Measurements from ENCODE around the gene EAF1.
"Not testable (repeated sequence)": the region's sequence is repeated elsewhere in the genome, so short reads cannot be mapped to it uniquely, and the experiment has no call there.

Gene EAF1

GRCh38 chr3:15427182-15427880 lies at the start of gene EAF1, which contains the start of gene METTL6:
Gene EAF1 (plus strand): TSS chr3:15427598. CDS start chr3:15427780, 182 bp downstream.
Gene METTL6 (minus strand): TSS chr3:15427544. CDS start chr3:15426511, 1,033 bp downstream.
- Mint-ChIP-seq H3K4me1 (peaks cover 62% of the 10 kb centered on the region), H3K27me3 (no peaks in the 10 kb centered on the region), H3K4me3 (peak within 1 kb of the TSS; percentile 93 to 96), H3K9me3 (peaks cover 0 to 6% of the 10 kb centered on the region in 2 donors), H3K27ac (peak within 1 kb of the TSS; percentile 98 to 99)
- DNase-seq: peak; percentile 79 to 85
- ATAC-seq: peak; percentile 90

- peak; percentile 96 for ATAC-seq
- Mint-ChIP-seq H3K4me3 (no peak overlapping the region), H3K27me3 (peaks cover 6% of the 10 kb centered on the region), H3K9me3 (no peaks in the 10 kb centered on the region), H3K4me1 (peaks cover 21% of the 10 kb centered on the region), H3K27ac (peak overlapping the region; percentile 82 to 92)
- peak; percentile 86 to 93 for DNase-seq
Observed at GRCh38 chr3:15377961-15378791, 49.2 kb upstream of the EAF1 start.

- peaks cover 11% of the 10 kb centered on the region for H3K4me1 Mint-ChIP-seq
- ATAC-seq (no peak), DNase-seq (no peak)
- peaks cover 0 to 3% of the 10 kb centered on the region in 2 donors for H3K9me3 Mint-ChIP-seq
- no peak overlapping the region for H3K27ac Mint-ChIP-seq
- no peaks in the 10 kb centered on the region for H3K27me3 Mint-ChIP-seq
- no peak overlapping the region for H3K4me3 Mint-ChIP-seq
Observed at GRCh38 chr3:15380980-15381890, 46.2 kb upstream of the EAF1 start.

GRCh38 chr3:15382405-15382923 lies 44.9 kb upstream of the EAF1 start:
- DNase-seq (no peak), ATAC-seq (no peak)
- Mint-ChIP-seq H3K27ac (peak overlapping the region in 1 of 2 donors; percentile 75), H3K4me1 (peaks cover 11% of the 10 kb centered on the region), H3K9me3 (peaks cover 0 to 4% of the 10 kb centered on the region in 2 donors), H3K4me3 (no peak overlapping the region), H3K27me3 (no peaks in the 10 kb centered on the region)

GRCh38 chr3:15384510-15385237 lies 42.7 kb upstream of the EAF1 start:
- H3K27ac Mint-ChIP-seq: no peak overlapping the region
- no peaks in the 10 kb centered on the region for H3K4me1 Mint-ChIP-seq
- DNase-seq (no peak), ATAC-seq (no peak)
- H3K27me3 Mint-ChIP-seq: no peaks in the 10 kb centered on the region
- H3K4me3 Mint-ChIP-seq: no peak overlapping the region
- peaks cover 0 to 4% of the 10 kb centered on the region in 2 donors for H3K9me3 Mint-ChIP-seq

- not testable (repeated sequence) for DNase-seq, ATAC-seq
Observed at GRCh38 chr3:15385238-15385695, 42.1 kb upstream of the EAF1 start.

GRCh38 chr3:15385901-15386653 lies 41.3 kb upstream of the EAF1 start:
- ATAC-seq (no peak), DNase-seq (no peak)
- H3K4me1 Mint-ChIP-seq: no peaks in the 10 kb centered on the region
- H3K27me3 Mint-ChIP-seq: no peaks in the 10 kb centered on the region
- H3K4me3 Mint-ChIP-seq: no peak overlapping the region
- H3K27ac Mint-ChIP-seq: no peak overlapping the region
- peaks cover 0 to 4% of the 10 kb centered on the region in 2 donors for H3K9me3 Mint-ChIP-seq

More at GRCh38 chr3:15385238-15385695, 42.1 kb upstream of the EAF1 start:
- not testable (repeated sequence) for H3K4me3 Mint-ChIP-seq, H3K9me3 Mint-ChIP-seq, H3K27me3 Mint-ChIP-seq, H3K27ac Mint-ChIP-seq, H3K4me1 Mint-ChIP-seq

- not testable (repeated sequence) for H3K27me3 Mint-ChIP-seq, H3K9me3 Mint-ChIP-seq, DNase-seq, H3K27ac Mint-ChIP-seq, H3K4me1 Mint-ChIP-seq, ATAC-seq, H3K4me3 Mint-ChIP-seq
Observed at GRCh38 chr3:15386654-15386955, 40.8 kb upstream of the EAF1 start.

GRCh38 chr3:15387171-15387581 lies 40.2 kb upstream of the EAF1 start:
- H3K27me3 Mint-ChIP-seq: no peaks in the 10 kb centered on the region
- DNase-seq: no peak
- no peak overlapping the region for H3K4me3 Mint-ChIP-seq
- no peak overlapping the region for H3K27ac Mint-ChIP-seq
- H3K4me1 Mint-ChIP-seq: no peaks in the 10 kb centered on the region
- H3K9me3 Mint-ChIP-seq: peaks cover 0 to 4% of the 10 kb centered on the region in 2 donors
- ATAC-seq: no peak

- ATAC-seq (no peak), DNase-seq (no peak)
- no peak overlapping the region for H3K4me3 Mint-ChIP-seq
- no peak overlapping the region for H3K27ac Mint-ChIP-seq
- no peaks in the 10 kb centered on the region for H3K4me1 Mint-ChIP-seq
- H3K9me3 Mint-ChIP-seq: peaks cover 0 to 4% of the 10 kb centered on the region in 2 donors
- no peaks in the 10 kb centered on the region for H3K27me3 Mint-ChIP-seq
Observed at GRCh38 chr3:15387735-15388134, 39.7 kb upstream of the EAF1 start.

- not testable (repeated sequence) for H3K4me1 Mint-ChIP-seq, ATAC-seq, H3K9me3 Mint-ChIP-seq, H3K27ac Mint-ChIP-seq, H3K27me3 Mint-ChIP-seq, DNase-seq, H3K4me3 Mint-ChIP-seq
Observed at GRCh38 chr3:15388335-15388734, 39.1 kb upstream of the EAF1 start.

- H3K4me1 Mint-ChIP-seq: no peaks in the 10 kb centered on the region
- H3K27ac Mint-ChIP-seq: no peak overlapping the region
- DNase-seq (no peak), ATAC-seq (no peak)
- peaks cover 0 to 4% of the 10 kb centered on the region in 2 donors for H3K9me3 Mint-ChIP-seq
- H3K27me3 Mint-ChIP-seq: no peaks in the 10 kb centered on the region
- H3K4me3 Mint-ChIP-seq: no peak overlapping the region
Observed at GRCh38 chr3:15390460-15390859, 36.9 kb upstream of the EAF1 start.

GRCh38 chr3:15391007-15391406 lies 36.4 kb upstream of the EAF1 start:
- H3K27me3 Mint-ChIP-seq: no peaks in the 10 kb centered on the region
- H3K27ac Mint-ChIP-seq: no peak overlapping the region
- DNase-seq (no peak), ATAC-seq (no peak)
- no peaks in the 10 kb centered on the region for H3K4me1 Mint-ChIP-seq
- H3K4me3 Mint-ChIP-seq: no peak overlapping the region
- H3K9me3 Mint-ChIP-seq: peaks cover 0 to 3% of the 10 kb centered on the region in 2 donors

- H3K27me3 Mint-ChIP-seq, H3K27ac Mint-ChIP-seq, H3K4me3 Mint-ChIP-seq, H3K9me3 Mint-ChIP-seq, DNase-seq, ATAC-seq, H3K4me1 Mint-ChIP-seq: not testable (repeated sequence)
Observed at GRCh38 chr3:15393252-15393651, 34.1 kb upstream of the EAF1 start.

Measured in stimulated activated naive CD8-positive, alpha-beta T cell treated with anti-CD3 and anti-CD28 coated beads, Interleukin-15, amount 100 ng/mL, for 72 hours (primary cell).